Natural killer cell (primary cell): ENCODE results near the gene EXOG. TPM values are rescaled to one million over a fixed set of nuclear protein-coding genes. Genes with fewer than 3 reads are reported as not detected.

ENCODE experiments used
- ATAC-seq, 3 donors: fragments of 150-1000 bp in 2 of 3; fragments of 200-7000 bp in 1 of 3; cut with Tn5 transposase; 1 replicate in 1 of 3; 2 replicates in 2 of 3; pipeline ENCODE4 v1.10.0; 2021; ENCODE audit warnings: mild to moderate bottlenecking in 2 of 3, moderate library complexity in 2 of 3
- DNase-seq, 2 donors: peaks; one replicate each; pipeline versions ENCODE4 v3.0.0 to v3.0.0-alpha.2; 2013 to 2021; ENCODE audit warnings: mixed read lengths in 1 of 2
- H3K27ac ChIP-seq: one replicate; pipeline ENCODE4 v1.5.1; 2013; ENCODE audit warnings: mild to moderate bottlenecking, low read length
- H3K27me3 ChIP-seq: one replicate; pipeline ENCODE4 v1.6.1; 2013; ENCODE audit warnings: low read length; ENCODE audit not compliant: control insufficient read depth, insufficient read depth
- H3K36me3 ChIP-seq: one replicate; pipeline ENCODE4 v1.6.1; 2013; ENCODE audit warnings: low read length; ENCODE audit not compliant: control insufficient read depth, insufficient read depth
- H3K4me1 ChIP-seq: one replicate; pipeline ENCODE4 v1.6.1; 2013; ENCODE audit warnings: low read length; ENCODE audit not compliant: control insufficient read depth, insufficient read depth
- H3K4me3 ChIP-seq: one replicate; pipeline ENCODE4 v1.5.1; 2013; ENCODE audit warnings: low read length
- H3K9me3 ChIP-seq: one replicate; pipeline ENCODE4 v1.6.1; 2013; ENCODE audit warnings: low read length; ENCODE audit not compliant: control insufficient read depth, insufficient read depth
- H3K27ac Mint-ChIP-seq, 2 donors: one replicate each; pipeline ENCODE4 v1.8.0; 2022; ENCODE audit warnings: mild to moderate bottlenecking in 2 of 2, mixed read lengths in 2 of 2, moderate library complexity in 1 of 2
- H3K27me3 Mint-ChIP-seq, 2 donors: one replicate each; pipeline ENCODE4 v1.8.0; 2022; ENCODE audit warnings: low read depth in 2 of 2, mixed read lengths in 2 of 2
- H3K36me3 Mint-ChIP-seq: one replicate; pipeline ENCODE4 v1.8.0; 2022; ENCODE audit warnings: mixed read lengths
- H3K4me1 Mint-ChIP-seq, 2 donors: one replicate each; pipeline ENCODE4 v1.8.0; 2022; ENCODE audit warnings: mixed read lengths in 2 of 2
- H3K4me3 Mint-ChIP-seq: one replicate; pipeline ENCODE4 v1.8.0; 2022; ENCODE audit warnings: mild to moderate bottlenecking, moderate library complexity, mixed read lengths
- H3K9me3 Mint-ChIP-seq, 2 donors: one replicate each; pipeline ENCODE4 v1.8.0; 2022; ENCODE audit warnings: mixed read lengths in 2 of 2
- WGBS: methylation state at CpG from one replicate; pipeline ENCODE4 v1.1.7; 2013; ENCODE audit warnings: missing lambda C conversion rate; ENCODE audit not compliant: insufficient coverage; 5-methylcytosine and 5-hydroxymethylcytosine counted together
- intact Hi-C: fragments of 100-400 bp; cut with micrococcal nuclease; formaldehyde crosslinking; loops from one replicate; pipeline ENCODE4 v1.14.2; 2022
- total RNA-seq, 4 donors: library from RNA; stranded (reverse); fragments of 120-200 nt in 1 of 4; gene quantifications; one replicate each; pipeline versions ENCODE4 v1.2.3 to v1.2.4, GENCODE V29; 2013 to 2022
- TF ChIP-seq, protein P1 (sequence below): fragments of 200-600 bp; IDR thresholded peaks from one replicate; pipeline ENCODE4 v1.8.0; 2022; ENCODE audit warnings: antibody characterized with exemption

Gene EXOG
- total RNA-seq, 3 donors from 2014 or later (not counting 1 experiment from before 2014, with no cell fraction given): 27.3 to 34.5 (median 30.5) TPM

DNA sequence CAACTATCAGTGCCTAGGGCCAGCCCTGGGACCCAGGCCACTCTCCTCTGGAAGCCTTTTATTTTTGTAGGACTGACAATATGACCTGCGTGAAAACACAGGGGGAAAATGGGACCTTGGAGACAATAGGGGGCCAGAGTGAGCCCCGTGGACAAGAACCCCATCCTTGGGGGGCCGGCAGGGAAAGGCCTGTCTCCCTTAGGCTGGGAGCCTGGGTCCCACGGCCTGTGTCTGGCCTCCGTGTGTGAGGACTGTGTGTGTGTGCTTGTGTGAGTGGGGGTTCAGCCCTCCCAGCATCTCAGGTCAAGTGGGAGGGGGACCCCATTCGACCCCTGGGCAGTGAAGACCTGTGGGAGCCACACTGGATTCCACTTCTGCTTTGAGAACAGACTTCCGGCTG is 53.3 kb downstream of the EXOG start:
- DNase-seq (peak in 1 of 2 donors; percentile 5), ATAC-seq (no peak)
- no peaks in the 10 kb centered on the region for H3K27me3 Mint-ChIP-seq
- Histone ChIP-seq H3K36me3 (no peaks in the 10 kb centered on the region), H3K27me3 (no peaks in the 10 kb centered on the region), H3K4me1 (peaks cover 3% of the 10 kb centered on the region), H3K9me3 (no peaks in the 10 kb centered on the region), H3K27ac (no peak overlapping the region), H3K4me3 (no peak overlapping the region)
- H3K27ac Mint-ChIP-seq: no peak overlapping the region
- TF ChIP-seq, protein P1, sequence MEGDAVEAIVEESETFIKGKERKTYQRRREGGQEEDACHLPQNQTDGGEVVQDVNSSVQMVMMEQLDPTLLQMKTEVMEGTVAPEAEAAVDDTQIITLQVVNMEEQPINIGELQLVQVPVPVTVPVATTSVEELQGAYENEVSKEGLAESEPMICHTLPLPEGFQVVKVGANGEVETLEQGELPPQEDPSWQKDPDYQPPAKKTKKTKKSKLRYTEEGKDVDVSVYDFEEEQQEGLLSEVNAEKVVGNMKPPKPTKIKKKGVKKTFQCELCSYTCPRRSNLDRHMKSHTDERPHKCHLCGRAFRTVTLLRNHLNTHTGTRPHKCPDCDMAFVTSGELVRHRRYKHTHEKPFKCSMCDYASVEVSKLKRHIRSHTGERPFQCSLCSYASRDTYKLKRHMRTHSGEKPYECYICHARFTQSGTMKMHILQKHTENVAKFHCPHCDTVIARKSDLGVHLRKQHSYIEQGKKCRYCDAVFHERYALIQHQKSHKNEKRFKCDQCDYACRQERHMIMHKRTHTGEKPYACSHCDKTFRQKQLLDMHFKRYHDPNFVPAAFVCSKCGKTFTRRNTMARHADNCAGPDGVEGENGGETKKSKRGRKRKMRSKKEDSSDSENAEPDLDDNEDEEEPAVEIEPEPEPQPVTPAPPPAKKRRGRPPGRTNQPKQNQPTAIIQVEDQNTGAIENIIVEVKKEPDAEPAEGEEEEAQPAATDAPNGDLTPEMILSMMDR: no peak
- 83% methylated on average over 7 of the region's 7 CpGs for WGBS
- H3K36me3 Mint-ChIP-seq: no peaks in the 10 kb centered on the region
- intact Hi-C loops: no loop called here
- H3K4me1 Mint-ChIP-seq: no peaks in the 10 kb centered on the region
- H3K9me3 Mint-ChIP-seq: no peaks in the 10 kb centered on the region
- H3K4me3 Mint-ChIP-seq: no peak overlapping the region

DNA sequence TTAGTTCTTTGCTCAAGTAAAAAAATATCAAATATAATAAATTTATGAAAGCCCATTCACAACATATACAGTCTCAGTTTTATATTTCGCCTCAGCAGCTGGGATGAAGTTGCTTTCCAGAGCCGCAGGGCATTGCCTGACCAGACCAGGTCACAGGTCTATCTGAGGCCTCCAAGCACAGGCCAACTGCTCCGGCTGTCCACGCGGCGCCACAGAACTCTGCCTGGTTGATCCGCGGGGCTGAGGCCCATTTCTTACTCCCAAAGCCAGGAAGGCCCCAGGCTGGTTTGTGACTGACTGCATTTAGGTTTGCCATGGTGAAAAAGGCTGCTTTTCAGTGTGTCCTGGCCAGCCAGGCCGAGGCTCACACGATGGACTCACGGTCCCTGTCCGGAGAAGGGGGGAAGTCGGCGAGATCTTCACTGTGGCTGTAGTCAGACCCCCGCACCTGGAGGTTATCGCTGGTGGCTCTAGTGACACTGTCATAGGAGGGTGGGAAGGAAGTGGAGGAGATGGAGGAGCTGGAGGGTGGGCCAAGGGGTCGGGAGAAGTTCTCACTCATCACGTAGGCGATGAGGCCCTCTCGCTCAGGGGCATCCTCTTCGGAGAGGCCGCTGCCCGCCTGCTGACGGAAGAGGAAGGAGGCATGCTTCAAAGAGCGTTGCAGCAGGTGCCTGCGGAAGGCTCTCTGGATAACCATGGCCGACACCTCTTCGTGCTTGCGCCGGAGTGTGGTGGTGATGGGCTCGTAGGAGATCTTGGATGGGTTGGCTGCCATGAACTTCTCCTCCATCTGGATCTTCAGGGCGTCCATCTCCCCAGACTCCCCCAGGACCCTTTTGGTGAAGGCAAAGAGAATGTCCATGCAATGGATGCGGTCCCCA is 54.1 kb downstream of the EXOG start:
- peak in 1 of 2 donors; percentile 4 for DNase-seq
- no peaks in the 10 kb centered on the region for H3K27me3 ChIP-seq
- 95% methylated on average over 33 of the region's 33 CpGs for WGBS
- H3K36me3 ChIP-seq: no peaks in the 10 kb centered on the region
- intact Hi-C loops: no loop called here
- no peaks in the 10 kb centered on the region for H3K9me3 Mint-ChIP-seq
- H3K4me1 ChIP-seq: peaks cover 3% of the 10 kb centered on the region
- no peak overlapping the region for H3K27ac Mint-ChIP-seq
- ATAC-seq: no peak
- H3K4me3 Mint-ChIP-seq: no peak overlapping the region
- H3K27ac ChIP-seq: no peak overlapping the region
- no peak overlapping the region for H3K4me3 ChIP-seq
- TF ChIP-seq, protein P1: no peak
- no peaks in the 10 kb centered on the region for H3K9me3 ChIP-seq
- no peaks in the 10 kb centered on the region for H3K4me1 Mint-ChIP-seq
- H3K27me3 Mint-ChIP-seq: no peaks in the 10 kb centered on the region
- no peaks in the 10 kb centered on the region for H3K36me3 Mint-ChIP-seq

DNA sequence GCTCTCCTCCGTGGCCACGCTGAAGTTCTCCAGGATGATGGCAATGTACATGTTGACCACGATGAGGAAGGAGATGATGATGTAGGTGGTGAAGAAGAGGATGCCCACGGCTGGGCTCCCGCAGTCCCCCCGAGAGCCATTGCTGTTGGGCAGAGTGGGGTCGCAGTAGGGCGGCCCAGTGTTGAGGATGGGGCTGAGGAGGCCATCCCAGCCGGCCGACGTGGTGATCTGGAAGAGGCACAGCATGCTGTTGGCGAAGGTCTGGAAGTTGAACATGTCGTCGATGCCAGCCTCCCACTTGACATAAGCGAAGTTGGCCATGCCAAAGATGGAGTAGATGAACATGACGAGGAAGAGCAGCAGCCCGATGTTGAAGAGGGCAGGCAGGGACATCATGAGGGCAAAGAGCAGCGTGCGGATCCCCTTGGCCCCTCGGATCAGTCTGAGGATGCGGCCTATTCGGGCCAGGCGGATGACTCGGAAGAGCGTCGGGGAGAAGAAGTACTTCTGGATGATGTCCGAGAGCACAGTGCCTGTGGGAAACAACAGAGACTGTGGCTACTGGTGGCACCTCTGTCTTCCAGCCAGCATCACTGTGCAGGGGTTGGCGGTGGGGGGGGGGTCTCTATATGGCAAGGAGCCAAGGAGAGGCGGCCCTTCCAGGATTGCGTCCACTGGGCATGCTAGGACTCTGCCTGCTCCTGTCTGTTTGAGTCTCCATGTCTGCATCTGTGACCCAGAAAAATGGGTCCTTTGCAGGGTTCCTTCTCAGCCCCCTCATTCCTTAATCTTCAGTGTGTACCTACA is 55.1 kb downstream of the EXOG start:
- no peak overlapping the region for H3K27ac Mint-ChIP-seq
- H3K9me3 Mint-ChIP-seq: no peaks in the 10 kb centered on the region
- Histone ChIP-seq H3K4me3 (no peak overlapping the region), H3K9me3 (no peaks in the 10 kb centered on the region), H3K4me1 (peaks cover 3% of the 10 kb centered on the region), H3K27me3 (no peaks in the 10 kb centered on the region), H3K36me3 (no peaks in the 10 kb centered on the region), H3K27ac (no peak overlapping the region)
- H3K27me3 Mint-ChIP-seq: peaks cover 0 to 3% of the 10 kb centered on the region in 2 donors
- intact Hi-C loops: no loop called here
- DNase-seq: peak in 1 of 2 donors; percentile 8
- no peak overlapping the region for H3K4me3 Mint-ChIP-seq
- TF ChIP-seq, protein P1: no peak
- 96% methylated on average over 30 of the region's 30 CpGs for WGBS
- no peaks in the 10 kb centered on the region for H3K36me3 Mint-ChIP-seq
- no peaks in the 10 kb centered on the region for H3K4me1 Mint-ChIP-seq
- ATAC-seq: no peak
